ENCODE measurements around the gene ZW10.

DNA sequence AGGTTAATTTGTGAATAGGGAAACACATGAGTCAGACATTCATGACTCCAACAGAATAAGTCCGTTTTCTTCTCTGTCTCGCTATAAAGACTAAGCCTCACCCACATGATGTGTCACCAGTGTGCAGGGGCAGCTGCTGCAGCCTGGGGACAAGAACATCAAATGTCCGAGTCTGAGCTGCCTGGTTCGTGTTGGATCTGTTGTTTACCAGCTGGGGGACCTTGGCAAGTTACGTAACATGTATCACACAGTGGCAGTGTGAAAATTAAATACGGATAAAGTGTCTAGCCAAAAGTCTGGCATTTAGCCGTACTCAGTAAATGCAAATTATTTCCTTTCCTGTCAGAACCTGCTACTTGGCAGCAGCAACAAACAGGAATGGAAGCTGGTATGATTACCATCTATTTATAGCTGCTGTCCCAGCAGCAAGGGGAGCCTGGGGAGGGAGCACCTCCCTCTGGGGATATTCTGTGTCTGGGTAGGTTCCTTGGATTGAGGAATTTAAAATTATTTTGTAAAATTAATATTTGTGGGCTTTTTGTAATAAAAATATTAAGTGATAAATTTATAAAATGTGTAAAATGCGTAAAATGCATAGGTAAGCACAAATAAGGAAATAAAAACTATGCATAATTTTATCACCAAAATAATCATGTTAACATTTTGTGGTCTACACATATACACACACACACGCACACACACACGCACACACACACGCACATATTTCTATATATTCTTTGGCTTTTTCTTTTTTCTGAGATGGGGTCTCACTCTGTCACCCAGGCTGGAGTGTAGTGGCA is 4.8 kb upstream of the ZW10 start:
- no peak for TF ChIP-seq TAF1 (IDR thresholded peaks at IDR 0.05; ENCODE audit: low read depth, low read length)
- no peak for TF ChIP-seq POLR2A (IDR thresholded peaks at IDR 0.05; ENCODE audit: low read depth, low read length)
- TF ChIP-seq POLR2AphosphoS5 (IDR thresholded peaks at IDR 0.05; ENCODE audit: low read depth, low read length) = no peak
- no peak for TF ChIP-seq SPI1 (IDR thresholded peaks at IDR 0.05; ENCODE audit: low read depth, low read length)

Data from GM12891 (cell line).